ENCODE measurements around the gene MEOX2.

MEOX2 gene

DNA sequence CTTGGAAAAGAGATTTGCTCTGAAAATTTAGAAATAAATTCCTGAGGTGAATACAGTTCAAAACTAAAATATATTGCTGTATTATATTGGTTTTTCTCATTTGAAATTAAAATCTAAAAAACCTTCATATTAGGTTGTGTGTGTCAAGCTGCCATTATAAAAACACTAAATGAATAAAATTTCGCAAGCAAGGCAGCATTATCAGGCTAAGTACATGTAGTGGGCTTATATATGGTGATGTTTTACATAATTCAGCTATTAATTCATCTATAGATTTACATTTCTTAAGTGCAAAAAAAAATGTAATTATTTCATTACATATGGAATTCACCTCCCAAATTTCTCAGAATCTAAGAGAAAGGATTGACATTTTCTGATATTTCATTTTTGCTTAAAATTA, 5.3 kb downstream of the MEOX2 start:
- no peak for DNase-seq (ENCODE audit: low read depth)

DNA sequence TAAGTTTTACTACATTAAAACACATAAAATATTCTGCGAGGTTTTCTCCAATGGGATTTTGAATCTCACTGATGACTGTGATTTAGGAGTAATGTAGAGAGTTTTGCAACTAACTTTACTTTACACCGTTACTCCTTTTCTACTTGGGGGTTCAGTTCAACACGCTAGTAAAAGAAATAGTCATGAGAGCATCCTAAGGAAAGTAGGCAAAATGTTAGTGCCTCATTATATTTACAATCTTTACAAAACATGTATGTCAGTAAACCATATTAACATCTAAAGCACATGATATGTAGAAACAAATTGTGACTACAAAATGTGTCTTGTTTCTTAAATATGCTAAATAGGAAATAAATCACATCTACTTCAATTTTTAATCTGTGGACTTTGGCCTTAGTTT, 6.0 kb downstream of the MEOX2 start:
- no peak for DNase-seq (ENCODE audit: low read depth)

DNA sequence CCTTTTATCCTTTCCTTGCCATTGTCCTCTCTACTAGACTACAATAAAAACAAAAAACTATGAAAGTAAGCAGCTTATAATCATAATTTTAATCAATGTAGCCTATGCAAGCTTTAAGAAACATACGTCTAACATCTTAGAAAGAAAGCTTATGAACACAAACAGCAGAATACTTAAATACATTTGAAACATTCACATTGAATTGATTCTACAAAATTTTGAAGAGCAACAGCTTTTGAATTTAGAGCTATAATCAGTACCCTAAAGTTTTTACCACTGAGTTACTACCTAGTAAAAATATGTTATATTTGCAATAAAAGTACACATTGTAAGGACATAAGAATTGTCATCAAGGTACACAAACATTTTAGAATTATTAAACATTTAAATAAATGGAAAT, 7.2 kb downstream of the MEOX2 start:
- no peak for DNase-seq (ENCODE audit: low read depth)

DNA sequence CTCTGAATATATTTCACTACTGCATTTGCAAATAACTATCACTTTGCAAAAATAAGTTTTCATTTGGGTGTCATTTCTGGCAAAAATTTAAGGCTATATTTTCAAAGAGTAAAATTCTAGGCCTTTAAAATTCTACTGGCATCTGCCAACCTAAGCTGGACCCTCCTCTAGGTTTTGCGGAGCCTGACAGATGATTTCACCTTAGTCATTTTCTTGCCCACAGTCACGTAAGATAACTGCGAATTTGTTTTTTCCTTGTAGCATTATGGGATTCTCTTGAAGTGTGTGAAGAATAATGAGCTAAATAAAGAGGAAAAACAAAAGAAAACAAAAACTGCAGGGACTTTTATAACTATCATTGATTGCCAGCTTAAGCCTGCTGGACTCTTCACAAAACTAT, 7.8 kb downstream of the MEOX2 start:
- no peak for DNase-seq (ENCODE audit: low read depth)

DNA sequence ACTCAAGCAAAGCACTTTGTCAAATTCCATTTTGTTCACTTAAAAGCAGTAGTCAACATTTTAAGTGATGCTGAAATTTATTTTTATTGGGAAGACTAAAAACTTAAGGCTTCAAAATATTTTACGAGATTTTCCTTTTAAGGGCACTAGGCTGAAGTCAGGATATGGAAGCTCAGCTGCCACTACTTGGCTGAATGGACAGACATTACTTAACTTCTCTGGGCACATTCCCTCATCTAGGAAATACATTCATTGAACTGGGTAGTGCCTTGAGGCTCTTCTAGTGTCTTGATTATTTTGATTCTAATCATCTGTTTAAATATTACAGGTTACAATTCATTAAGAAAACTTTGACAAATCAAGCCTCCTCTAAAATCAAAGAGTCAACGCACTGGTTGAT, 11.1 kb downstream of the MEOX2 start:
- no peak for DNase-seq (ENCODE audit: low read depth)

DNA sequence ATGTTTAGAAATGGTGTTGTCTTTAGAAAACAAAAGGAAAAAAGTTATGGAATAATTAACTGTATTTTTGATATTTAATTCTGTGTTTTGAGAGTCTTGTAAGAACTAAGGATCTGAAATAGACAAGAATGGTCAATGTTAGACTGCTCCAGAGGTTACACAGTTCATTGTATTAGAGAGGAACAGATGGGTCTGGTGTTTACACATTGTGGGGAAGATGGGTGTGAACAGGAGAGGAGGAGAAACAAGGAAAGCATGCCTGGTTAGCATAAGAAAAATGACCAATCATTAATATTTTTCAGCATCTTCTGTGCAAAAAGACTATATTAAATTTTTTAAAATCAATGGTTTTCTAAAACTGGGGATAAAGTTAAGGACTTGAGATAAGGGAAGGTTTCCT, 11.9 kb downstream of the MEOX2 start:
- DNase-seq (ENCODE audit: low read depth), result no peak

DNA sequence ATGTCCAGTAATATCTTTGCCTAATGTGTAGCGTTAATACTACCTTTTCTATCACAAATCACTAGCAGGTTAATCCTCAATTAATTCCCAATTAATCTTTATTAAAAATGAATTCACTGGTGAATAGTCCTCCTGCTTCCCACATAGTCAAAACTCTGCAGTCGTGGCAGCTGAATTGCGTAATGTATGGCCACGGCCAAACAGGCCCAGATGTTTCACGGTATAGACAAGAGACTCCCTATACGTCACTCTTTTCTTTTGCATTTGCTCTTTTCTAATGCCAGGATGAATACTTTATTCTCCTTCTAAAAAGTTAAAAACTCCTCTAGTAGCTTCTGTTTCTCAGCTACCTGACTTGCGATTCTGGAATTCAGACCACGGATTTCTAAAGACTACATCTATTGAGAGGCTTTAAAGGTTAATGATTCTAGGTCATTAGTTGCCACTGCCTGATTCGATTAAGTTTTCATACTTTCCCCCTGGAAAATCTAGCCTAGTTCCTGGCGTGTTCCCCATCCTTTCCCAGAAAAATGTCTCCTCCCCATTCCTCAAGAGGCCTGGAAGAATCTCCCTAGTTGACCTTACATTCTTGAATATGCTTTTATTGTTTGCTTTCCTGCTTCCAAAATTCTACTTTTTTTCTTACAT, 16.9 kb downstream of the MEOX2 start:
- DNase-seq (ENCODE audit: low read depth), result no peak

DNA sequence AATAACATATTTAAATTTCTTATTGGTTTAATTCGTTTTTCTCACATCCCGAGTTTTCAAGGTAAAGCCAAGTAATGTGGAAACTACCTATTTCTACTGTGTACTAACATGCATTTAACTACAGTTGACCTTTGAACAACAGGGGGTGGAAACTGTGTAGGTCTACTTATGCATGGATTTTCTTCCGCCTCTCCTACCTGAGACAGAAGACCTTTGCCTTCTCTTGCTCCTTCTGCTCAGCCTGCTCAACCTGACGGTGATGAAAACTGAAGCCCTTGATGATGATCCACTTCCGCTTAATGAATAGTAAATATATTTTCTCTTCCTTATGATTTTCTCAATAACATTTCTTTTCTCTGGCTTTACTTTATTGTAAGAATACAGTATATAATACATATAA, 18.5 kb downstream of the MEOX2 start:
- DNase-seq (ENCODE audit: low read depth), result no peak

DNA sequence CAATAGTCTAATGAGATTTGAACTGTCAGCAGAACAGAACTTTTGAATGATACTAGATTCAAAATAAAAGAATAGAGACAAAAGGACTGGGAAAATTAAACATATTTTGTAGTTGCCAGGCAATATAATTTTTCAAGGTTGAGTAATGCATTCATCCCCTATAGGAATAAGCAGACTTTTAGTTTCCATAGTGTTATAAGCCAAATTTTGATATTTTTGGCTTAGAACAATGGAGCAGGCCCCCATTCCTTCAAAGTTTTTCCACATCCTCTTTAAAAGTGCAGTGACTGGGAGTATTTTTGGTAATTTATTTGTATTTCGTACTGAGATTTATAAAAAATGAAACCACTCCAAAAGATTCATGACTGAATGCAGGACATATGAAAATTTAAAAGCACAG, 24.0 kb downstream of the MEOX2 start:
- no peak for DNase-seq (ENCODE audit: low read depth)

DNA sequence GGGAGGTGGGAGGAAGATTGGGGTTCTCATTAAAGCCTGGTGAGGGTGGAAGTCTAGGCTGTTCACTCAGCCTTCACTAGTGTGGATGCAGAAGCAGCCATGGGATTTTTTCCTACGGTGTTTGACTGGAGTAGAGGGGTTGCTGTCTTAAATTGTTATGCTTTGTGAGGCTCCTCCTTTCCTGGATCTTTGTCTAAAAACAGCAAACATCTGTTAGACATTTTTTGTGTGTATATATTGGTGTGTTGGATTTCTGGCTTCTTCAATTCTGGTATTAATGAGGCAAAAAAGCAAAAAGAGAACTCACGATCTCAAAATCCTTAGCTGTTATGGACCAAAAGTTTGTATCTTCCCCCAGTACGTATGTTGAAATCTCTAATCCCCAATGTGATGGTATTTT, 28.2 kb downstream of the MEOX2 start:
- DNase-seq (ENCODE audit: low read depth), result no peak

DNA sequence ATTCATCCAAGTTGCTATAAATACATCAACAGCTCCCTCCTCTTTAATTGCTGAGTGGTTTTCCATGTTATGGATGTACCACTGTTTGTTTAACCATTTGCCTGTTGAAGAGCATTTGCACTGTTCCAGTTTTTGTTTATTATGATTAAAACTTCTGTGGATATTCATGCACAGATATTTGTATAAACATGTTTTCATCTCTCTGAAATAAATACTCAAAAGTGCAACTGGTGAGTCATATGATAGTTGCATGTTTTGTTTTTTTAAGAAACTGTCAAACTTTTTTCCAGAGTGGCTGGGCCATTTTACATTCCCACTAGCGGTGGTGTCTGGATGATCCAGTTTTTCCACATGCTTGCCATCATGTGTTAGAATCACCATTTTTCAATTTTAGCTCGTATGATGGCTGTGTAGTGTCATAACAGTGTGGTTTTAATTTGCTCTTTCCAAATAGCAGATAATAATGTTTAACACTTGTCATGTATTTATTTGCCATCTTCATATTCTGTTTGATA, 33.6 kb downstream of the MEOX2 start:
- DNase-seq (ENCODE audit: low read depth), result no peak

DNA sequence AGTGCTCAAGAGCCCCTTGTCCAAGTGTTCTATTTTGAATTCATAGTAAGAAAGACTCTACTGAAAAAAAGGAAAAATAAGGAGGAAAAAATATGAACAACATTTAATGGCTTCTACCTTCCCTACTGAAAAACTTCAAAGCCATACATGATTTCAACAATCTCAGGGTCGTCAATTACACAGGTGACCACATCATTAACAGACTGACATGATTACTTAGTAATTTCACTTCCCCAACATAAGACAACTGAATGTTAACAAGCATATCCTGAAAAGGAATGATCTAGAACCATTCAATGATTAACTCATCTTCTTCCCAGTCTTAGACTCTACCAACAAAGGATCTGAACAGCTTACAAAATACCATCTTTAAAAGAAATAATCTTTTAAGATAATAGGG, 34.8 kb downstream of the MEOX2 start:
- no peak for DNase-seq (ENCODE audit: low read depth)

DNA sequence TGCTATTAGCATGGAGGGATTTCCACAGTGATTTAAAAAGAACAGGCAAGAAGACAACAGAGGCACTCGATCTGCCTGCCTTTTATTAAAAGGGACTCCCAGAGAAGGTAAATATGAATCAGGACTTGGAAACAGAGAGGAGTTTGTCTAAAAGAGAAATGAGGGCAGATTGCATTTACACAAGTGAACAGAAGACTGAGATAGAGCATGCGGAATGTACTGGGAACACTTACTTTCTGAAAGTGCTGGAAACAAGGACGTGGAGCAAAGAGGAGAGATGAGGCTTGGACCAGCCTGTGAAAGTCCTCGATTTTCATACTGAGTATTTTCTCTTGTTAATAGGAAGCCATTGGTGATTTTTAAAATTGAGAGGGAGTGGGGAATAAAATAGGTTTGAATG, 35.7 kb downstream of the MEOX2 start:
- DNase-seq (ENCODE audit: low read depth), result no peak

DNA sequence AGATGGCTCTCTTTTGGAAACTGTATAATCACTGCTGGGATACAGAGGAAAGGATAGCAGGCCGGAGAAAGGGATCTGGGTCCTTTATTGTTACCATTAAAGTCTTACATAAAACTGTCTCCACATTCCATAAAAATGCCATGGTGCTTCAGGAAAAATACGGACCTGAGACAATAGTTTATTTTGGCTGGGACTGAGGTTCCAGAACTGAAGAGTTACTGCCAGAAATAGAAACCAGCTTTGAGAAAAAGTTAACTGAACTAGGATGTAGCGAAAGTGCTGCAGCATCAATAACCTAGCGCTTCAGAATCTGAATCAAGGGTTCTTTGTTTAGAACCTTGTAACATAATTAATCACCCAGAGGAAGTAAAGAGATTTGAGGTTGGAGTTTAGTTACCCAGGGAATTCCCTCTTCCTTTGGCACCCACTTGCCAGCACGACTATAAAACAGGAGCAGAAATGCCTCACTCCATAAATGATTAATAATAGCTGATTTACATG, 38.0 kb downstream of the MEOX2 start:
- no peak for DNase-seq (ENCODE audit: low read depth)

DNA sequence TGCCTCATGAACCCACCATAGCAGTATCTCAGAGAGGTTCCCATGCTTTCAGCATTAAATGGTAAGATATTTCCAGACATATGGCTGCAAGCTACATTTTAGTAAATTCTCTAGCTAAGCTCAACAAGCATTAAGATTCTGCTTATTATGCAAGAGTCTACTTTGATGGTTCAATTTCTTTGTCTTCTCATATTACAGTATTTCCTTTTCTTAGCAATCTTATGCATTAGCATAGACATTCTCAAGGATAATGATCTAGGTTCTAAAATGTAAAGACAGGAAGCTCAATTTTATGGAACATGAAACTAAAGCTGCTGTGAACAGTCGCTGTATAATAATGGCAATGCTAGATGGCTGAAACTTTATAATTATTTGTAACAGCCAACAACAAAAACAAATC, 39.2 kb downstream of the MEOX2 start:
- no peak for DNase-seq (ENCODE audit: low read depth)

DNA sequence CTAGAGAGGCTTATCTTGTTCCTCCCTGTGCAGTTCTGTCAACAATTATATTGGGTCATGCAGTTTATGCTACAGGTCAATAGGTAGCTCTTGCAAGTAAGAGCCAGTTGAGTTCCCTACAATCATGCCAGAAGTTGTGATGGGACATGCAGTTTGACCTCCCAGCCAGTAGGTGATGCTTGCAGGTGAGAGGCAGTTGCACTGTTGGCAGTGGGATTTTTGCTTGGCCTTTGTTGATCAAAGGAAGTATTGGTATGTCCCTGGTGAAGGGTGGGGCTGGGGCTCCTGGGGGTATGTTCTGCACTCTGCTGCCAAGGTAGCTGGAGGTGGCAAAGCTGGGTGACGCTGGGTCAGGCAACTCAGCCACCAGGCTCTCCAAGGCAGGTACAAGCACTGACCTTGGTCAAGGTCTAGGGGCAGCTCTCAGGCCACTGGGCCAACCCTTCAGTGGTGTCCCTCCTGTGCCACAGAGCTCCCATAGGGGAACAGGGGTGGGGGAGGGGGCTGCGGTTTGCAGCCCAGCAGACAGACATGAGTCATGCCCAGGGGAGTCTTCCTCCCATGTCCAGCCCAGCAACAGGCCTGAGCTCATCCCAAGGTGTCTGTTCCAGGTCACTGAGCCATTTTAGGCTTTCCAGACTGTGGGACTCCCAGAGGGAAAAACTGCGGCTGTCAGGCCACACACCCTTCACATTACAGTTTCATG, 43.3 kb downstream of the MEOX2 start:
- DNase-seq (ENCODE audit: low read depth), result no peak

DNA sequence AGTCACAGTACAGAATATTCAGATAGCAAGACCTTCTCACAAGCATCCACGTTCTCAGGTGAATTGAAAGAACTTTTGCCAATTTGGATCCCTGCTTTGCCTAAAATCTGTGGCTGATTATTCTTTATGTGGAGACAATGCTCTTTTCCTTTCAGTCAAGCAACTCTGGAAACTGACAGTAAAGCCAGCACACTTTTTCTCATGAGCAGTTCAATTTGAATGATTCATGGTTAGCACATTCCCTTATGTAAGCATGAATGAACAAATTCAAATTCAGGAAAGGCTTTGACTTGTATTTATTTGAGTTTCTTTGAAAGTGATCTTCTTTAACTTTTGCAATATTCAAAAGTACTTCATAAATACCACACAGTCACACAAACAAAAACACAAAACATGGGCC, 57.6 kb downstream of the MEOX2 start:
- DNase-seq (ENCODE audit: low read depth), result no peak

DNA sequence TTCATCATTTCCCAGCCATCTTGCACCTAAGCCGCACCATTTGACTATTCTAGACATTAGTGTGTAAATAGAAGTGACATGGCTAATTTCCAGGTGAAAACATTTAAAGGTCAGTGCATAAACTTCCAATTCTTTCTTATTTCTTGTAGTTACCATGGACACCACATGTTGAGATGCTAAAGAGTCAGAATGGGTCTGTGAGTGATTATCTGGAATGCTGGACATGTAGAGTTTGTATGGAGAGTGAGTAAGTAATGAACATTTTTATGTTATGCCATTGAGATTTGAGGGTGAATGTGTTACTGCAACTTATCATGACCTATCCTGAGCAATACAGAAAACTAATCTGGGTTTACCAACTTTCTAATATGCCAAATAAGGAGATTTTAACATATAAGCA, 60.4 kb downstream of the MEOX2 start:
- DNase-seq (ENCODE audit: low read depth), result no peak

DNA sequence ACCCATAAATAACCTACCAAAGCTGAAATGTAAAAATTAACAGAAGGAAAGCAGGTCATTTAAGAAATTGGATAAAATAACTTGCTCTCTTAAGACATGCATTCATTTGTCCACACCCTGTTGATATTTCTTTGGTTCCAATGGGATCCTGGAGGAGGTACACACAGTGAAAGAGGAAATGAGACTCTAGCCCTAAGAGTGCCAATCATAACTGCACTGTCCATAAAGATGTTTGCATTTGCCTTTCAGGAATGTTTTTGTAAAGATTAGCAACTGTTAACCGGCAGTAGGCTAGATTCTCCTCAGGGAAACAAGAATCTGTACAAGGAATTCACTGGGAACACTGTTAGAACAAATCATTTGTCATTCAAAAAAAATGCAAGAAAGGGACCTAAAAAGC, 61.0 kb downstream of the MEOX2 start:
- no peak for DNase-seq (ENCODE audit: low read depth)

DNA sequence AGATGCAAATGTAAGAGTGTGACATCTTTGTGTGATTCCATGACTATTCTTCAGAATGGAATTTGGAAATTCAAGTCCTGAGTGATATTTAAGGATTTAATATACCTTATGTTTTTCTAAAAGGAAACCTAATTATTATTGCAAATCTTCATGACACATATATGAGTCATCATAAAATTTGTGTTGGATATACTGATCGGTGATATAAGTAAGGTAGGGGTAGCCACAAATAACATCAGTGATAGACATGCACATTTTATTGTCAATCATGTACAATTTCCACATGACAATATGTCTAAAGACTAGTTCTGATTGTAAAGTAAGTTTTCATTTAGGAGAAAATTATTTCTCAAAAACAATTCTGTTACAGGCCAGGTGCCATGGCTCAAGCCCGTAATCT, 65.0 kb downstream of the MEOX2 start:
- no peak for DNase-seq (ENCODE audit: low read depth)

DNA sequence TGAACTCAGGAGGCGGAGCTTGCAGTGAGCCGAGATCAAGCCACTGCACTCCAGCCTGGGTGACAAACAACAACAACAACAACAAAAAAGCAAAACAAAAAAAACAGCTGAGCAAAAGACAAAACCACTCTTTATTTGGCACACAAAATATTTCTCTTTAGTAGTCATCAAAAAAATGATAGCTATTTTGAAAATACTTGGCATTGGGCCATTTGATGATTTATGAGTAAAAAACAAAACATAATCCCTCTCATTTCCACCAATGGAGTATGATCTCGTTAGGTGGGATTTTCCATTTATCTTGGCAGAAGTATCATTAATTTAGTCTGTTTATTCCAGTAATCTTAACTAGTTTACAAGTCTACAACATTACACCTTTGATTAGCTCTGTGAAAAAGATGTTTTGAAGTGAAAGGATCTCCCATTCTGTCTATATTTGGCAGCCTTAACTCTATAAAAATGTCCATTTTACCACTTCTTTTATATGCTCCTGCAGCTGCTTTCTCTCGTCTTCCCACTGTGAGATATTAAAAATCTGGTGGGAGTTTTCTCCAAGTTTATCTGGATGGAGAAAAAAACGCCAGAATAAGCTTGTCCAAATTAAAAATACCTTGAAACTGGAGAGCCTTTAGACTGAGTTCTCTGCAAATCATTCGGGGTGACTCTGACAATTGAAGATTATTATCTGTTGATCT, 65.8 kb downstream of the MEOX2 start:
- DNase-seq (ENCODE audit: low read depth), result no peak

DNA sequence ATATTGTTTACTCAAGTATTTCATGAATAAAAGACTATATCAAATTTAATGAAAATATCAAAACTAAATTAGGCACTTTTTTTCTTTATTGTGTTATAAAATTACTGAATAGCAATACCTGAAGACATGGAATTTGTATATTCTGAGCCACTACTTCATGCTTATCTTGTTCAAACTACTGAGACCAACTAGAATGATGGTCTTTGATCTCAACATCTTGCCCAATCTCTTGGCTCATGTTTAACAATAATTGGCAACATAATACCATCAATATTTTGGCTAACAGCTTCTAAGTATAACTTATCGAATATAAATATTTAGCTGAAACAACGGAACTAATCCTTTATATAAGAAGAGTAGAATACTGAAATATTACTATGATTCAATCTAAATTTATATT, 68.2 kb downstream of the MEOX2 start:
- DNase-seq (ENCODE audit: low read depth), result no peak

DNA sequence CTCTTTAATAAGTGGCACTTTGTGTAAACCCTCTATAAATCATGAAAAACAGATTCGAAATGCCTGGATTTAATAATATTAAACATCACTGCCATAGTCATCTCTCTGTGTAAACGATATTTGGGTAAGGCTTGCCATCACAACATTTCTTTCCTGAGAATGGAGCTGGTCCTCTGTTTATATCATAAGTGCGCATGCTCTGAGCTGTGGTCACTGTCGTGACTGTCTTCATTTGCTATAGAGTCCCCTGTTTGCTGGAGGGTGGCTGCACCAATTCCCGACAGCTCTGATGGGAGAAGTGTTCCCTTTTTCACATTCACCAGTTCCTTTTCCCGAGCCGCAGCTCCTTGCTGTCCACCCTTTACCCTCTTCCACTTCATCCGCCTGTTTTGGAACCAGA, 74.3 kb downstream of the MEOX2 start:
- no peak for DNase-seq (ENCODE audit: low read depth)

Data from T-helper 22 cell (primary cell).